ENCODE measurements around the gene PAXIP1. TPM values are rescaled to one million over a fixed set of nuclear protein-coding genes. Genes with fewer than 3 reads are reported as not detected.

Gene PAXIP1
- total and polyA plus RNA-seq, 5 donors = 5.3 to 7.8 (median 7.4) TPM

GRCh38 chr7:154990964-154991540 is 11.9 kb downstream of the PAXIP1 start:
- DNase-seq (no peak), ATAC-seq (no peak)
- 84% methylated on average over 3 of the region's 3 CpGs for WGBS
- Histone ChIP-seq H3K9me3 (ENCODE audit: control insufficient read depth, low read length) (no peaks in the 10 kb centered on the region), H3K27me3 (ENCODE audit: control insufficient read depth, insufficient read depth) (no peaks in the 10 kb centered on the region), H3K4me1 (ENCODE audit: control insufficient read depth, insufficient read depth, low read length) (no peaks in the 10 kb centered on the region), H3K27ac (ENCODE audit: low read length) (no peak overlapping the region), H3K4me3 (ENCODE audit: low read length) (no peak overlapping the region)
- intact Hi-C loops (cut with DNase I) = no loop called here

DNA sequence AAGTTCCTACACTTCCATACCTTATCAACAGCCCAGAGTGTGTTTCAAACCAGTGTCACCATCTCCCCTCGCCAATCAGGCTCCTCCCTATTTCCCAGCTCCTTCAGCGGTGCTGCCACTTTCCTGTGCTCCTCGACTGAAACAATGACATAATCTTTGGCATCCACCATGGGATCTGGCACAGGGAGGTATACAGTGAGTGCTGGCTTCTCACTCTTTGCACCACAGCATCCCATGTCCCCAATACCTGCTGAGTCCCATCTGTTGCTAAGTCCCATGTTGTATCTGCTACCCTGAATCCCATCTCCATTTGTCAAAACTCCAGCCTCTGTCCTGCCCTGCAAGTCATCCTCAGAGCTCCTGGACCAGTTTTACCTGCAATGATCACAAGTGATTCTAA is 15.4 kb downstream of the PAXIP1 start:
- ATAC-seq = no peak
- Histone ChIP-seq H3K27me3 (ENCODE audit: control insufficient read depth, insufficient read depth) (no peaks in the 10 kb centered on the region), H3K9me3 (ENCODE audit: control insufficient read depth, low read length) (no peaks in the 10 kb centered on the region), H3K4me3 (ENCODE audit: low read length) (no peak overlapping the region), H3K4me1 (ENCODE audit: control insufficient read depth, insufficient read depth, low read length) (no peaks in the 10 kb centered on the region), H3K27ac (ENCODE audit: low read length) (no peak overlapping the region)
- no peak for DNase-seq
- WGBS = 41% methylated on average over 3 of the region's 3 CpGs
- intact Hi-C loops (cut with DNase I) = no loop called here

DNA sequence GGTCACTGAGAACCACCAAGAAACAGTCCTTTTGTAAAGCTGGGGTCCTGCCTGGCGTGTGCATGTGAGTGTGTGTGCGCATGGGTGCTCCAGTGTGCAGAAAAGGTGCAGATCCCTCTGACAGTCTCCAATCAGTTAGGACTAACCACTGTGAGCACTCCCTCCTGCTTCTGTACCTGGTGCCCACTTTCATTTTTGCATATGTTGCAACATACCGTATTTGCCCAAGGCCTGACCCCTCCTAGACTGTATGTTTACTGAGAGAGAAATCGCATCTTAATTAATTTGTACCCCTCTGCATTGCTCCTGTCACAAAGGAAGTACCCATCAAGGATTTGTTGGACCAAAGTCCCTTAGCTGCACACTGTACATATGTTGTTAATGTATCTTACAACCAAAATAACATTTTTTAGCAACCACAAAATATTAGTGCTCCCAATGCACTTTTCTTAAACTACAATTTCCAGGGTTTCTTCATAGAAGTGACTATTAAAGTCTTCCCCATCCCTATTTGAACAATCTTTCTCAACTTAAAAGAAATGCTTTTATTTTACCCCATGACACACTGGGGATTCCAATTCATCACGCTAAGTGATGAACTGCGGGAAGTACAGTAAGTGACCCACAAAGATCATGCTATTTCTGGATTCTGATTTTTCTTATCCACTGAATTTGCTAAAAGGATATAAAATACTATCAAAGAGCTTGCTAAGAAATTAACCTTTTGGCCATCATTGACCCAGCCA is 16.6 kb downstream of the PAXIP1 start:
- no peaks in the 10 kb centered on the region for H3K9me3 ChIP-seq (ENCODE audit: control insufficient read depth, low read length)
- WGBS = 97% methylated on average over 6 of the region's 6 CpGs
- H3K4me1 ChIP-seq (ENCODE audit: control insufficient read depth, insufficient read depth, low read length) = no peaks in the 10 kb centered on the region
- DNase-seq = no peak
- no peak overlapping the region for H3K27ac ChIP-seq (ENCODE audit: low read length)
- intact Hi-C loops (cut with DNase I) = no loop called here
- no peak overlapping the region for H3K4me3 ChIP-seq (ENCODE audit: low read length)
- ATAC-seq = no peak
- H3K27me3 ChIP-seq (ENCODE audit: control insufficient read depth, insufficient read depth) = no peaks in the 10 kb centered on the region

DNA sequence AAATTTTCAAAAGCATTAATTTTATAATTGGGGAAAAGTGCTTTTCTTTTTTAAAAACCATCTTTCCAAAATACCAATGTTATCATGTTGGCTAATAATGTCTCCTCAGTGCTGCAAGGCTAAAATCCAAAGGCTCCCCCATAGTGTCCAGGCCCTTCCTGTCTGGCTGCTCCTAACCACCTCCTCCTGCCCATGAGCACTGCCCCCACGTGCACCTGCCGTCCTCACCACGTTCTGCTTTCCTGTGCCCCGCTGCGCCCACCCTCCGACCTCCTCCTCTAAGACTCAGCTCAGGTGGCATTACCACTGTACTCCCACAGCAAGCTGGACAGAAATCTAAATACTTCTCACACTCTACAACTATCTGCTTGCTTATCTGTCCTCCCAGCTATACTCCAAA is 17.7 kb downstream of the PAXIP1 start:
- Histone ChIP-seq H3K4me3 (ENCODE audit: low read length) (no peak overlapping the region), H3K27me3 (ENCODE audit: control insufficient read depth, insufficient read depth) (no peaks in the 10 kb centered on the region), H3K4me1 (ENCODE audit: control insufficient read depth, insufficient read depth, low read length) (no peaks in the 10 kb centered on the region), H3K9me3 (ENCODE audit: control insufficient read depth, low read length) (no peaks in the 10 kb centered on the region), H3K27ac (ENCODE audit: low read length) (no peak overlapping the region)
- DNase-seq (no peak), ATAC-seq (no peak)
- intact Hi-C loops (cut with DNase I) = no loop called here
- WGBS = 66% methylated on average over 6 of the region's 6 CpGs

DNA sequence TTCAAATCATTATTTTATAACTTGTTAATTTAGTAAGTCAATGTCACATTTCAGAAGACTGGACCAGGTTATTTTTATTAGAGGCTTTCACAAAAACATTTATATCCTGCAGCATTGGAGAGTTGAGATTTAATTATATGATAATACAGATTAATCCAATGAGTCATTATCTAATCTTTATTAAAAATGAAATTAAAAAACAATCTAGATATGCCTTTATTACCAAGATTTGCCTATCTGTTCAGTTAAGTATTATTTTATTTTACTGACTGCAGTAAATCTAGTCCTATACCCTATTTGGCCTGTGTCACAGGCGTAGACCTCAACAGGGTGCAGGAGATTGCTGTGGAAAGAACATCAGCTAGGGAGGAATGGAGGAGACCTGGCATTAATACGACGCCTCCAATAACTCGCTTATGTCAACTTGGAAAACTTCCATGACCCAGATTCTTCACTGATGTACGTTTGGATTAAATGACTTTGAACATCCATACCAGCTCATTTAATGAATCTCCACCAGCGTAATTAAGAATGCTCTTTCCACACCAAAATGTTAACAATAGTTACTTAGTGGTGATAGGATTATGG is 18.2 kb downstream of the PAXIP1 start:
- intact Hi-C loops (cut with DNase I) = no loop called here
- DNase-seq = no peak
- no peak for ATAC-seq
- Histone ChIP-seq H3K4me1 (ENCODE audit: control insufficient read depth, insufficient read depth, low read length) (no peaks in the 10 kb centered on the region), H3K4me3 (ENCODE audit: low read length) (no peak overlapping the region), H3K27ac (ENCODE audit: low read length) (no peak overlapping the region), H3K9me3 (ENCODE audit: control insufficient read depth, low read length) (no peaks in the 10 kb centered on the region), H3K27me3 (ENCODE audit: control insufficient read depth, insufficient read depth) (no peaks in the 10 kb centered on the region)
- WGBS = 52% methylated on average over 6 of the region's 6 CpGs

GRCh38 chr7:154978017-154978416 is 24.9 kb downstream of the PAXIP1 start:
- DNase-seq (no peak), ATAC-seq (no peak)
- 86% methylated on average over 3 of the region's 3 CpGs for WGBS
- intact Hi-C loops (cut with DNase I) = no loop called here
- no peaks in the 10 kb centered on the region for H3K9me3 ChIP-seq (ENCODE audit: control insufficient read depth, low read length)
- H3K4me3 ChIP-seq (ENCODE audit: low read length) = no peak overlapping the region
- no peaks in the 10 kb centered on the region for H3K4me1 ChIP-seq (ENCODE audit: control insufficient read depth, insufficient read depth, low read length)
- no peaks in the 10 kb centered on the region for H3K27me3 ChIP-seq (ENCODE audit: control insufficient read depth, insufficient read depth)
- H3K27ac ChIP-seq (ENCODE audit: low read length) = no peak overlapping the region

GRCh38 chr7:154977250-154977649 is 25.7 kb downstream of the PAXIP1 start:
- DNase-seq (no peak), ATAC-seq (no peak)
- Histone ChIP-seq H3K9me3 (ENCODE audit: control insufficient read depth, low read length) (no peaks in the 10 kb centered on the region), H3K4me1 (ENCODE audit: control insufficient read depth, insufficient read depth, low read length) (no peaks in the 10 kb centered on the region), H3K27ac (ENCODE audit: low read length) (no peak overlapping the region), H3K4me3 (ENCODE audit: low read length) (no peak overlapping the region), H3K27me3 (ENCODE audit: control insufficient read depth, insufficient read depth) (no peaks in the 10 kb centered on the region)
- WGBS = 93% methylated on average over 6 of the region's 6 CpGs
- intact Hi-C loops (cut with DNase I) = no loop called here

- no peaks in the 10 kb centered on the region for H3K4me1 ChIP-seq (ENCODE audit: control insufficient read depth, insufficient read depth, low read length)
- H3K27me3 ChIP-seq (ENCODE audit: control insufficient read depth, insufficient read depth) = no peaks in the 10 kb centered on the region
- WGBS = 96% methylated on average over 4 of the region's 4 CpGs
- H3K4me3 ChIP-seq (ENCODE audit: low read length) = no peak overlapping the region
- intact Hi-C loops (cut with DNase I) = no loop called here
- DNase-seq = no peak
- no peaks in the 10 kb centered on the region for H3K9me3 ChIP-seq (ENCODE audit: control insufficient read depth, low read length)
- no peak for ATAC-seq
- no peak overlapping the region for H3K27ac ChIP-seq (ENCODE audit: low read length)
These were observed 26.1 kb downstream of the PAXIP1 start for GRCh38 chr7:154976844-154977243.

DNA sequence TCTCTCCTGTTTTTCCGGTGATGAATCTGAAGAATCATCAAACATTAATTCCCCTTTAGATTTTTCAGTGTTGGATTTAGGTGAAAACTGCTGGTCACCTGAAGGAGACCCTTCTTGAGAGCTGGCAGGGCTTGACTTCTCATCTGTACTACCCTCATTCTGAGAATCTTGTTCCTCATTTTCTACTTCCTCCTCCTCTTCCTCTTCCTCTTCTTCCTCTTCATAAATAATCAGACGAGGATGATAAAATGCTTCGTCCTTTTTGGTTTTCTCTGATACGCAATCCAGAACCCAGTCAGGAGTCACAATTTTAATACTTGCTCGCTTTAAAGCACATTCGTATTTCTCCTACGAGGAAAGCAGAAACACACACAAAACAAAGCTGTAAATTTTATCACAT is 26.9 kb downstream of the PAXIP1 start:
- no peaks in the 10 kb centered on the region for H3K9me3 ChIP-seq (ENCODE audit: control insufficient read depth, low read length)
- DNase-seq = no peak
- H3K4me3 ChIP-seq (ENCODE audit: low read length) = no peak overlapping the region
- H3K4me1 ChIP-seq (ENCODE audit: control insufficient read depth, insufficient read depth, low read length) = no peaks in the 10 kb centered on the region
- WGBS = 84% methylated on average over 7 of the region's 7 CpGs
- ATAC-seq = no peak
- H3K27ac ChIP-seq (ENCODE audit: low read length) = no peak overlapping the region
- no peaks in the 10 kb centered on the region for H3K27me3 ChIP-seq (ENCODE audit: control insufficient read depth, insufficient read depth)
- intact Hi-C loops (cut with DNase I) = no loop called here

GRCh38 chr7:154973381-154973780 is 29.5 kb downstream of the PAXIP1 start:
- ATAC-seq (no peak), DNase-seq (no peak)
- H3K9me3 ChIP-seq (ENCODE audit: control insufficient read depth, low read length) = no peaks in the 10 kb centered on the region
- intact Hi-C loops (cut with DNase I) = no loop called here
- no peaks in the 10 kb centered on the region for H3K27me3 ChIP-seq (ENCODE audit: control insufficient read depth, insufficient read depth)
- WGBS = 71% methylated on average over 7 of the region's 7 CpGs
- H3K27ac ChIP-seq (ENCODE audit: low read length) = no peak overlapping the region
- no peak overlapping the region for H3K4me3 ChIP-seq (ENCODE audit: low read length)
- no peaks in the 10 kb centered on the region for H3K4me1 ChIP-seq (ENCODE audit: control insufficient read depth, insufficient read depth, low read length)

GRCh38 chr7:154968336-154969001 is 34.5 kb downstream of the PAXIP1 start:
- Histone ChIP-seq H3K4me1 (ENCODE audit: control insufficient read depth, insufficient read depth, low read length) (no peaks in the 10 kb centered on the region), H3K9me3 (ENCODE audit: control insufficient read depth, low read length) (no peaks in the 10 kb centered on the region), H3K27me3 (ENCODE audit: control insufficient read depth, insufficient read depth) (no peaks in the 10 kb centered on the region), H3K27ac (ENCODE audit: low read length) (no peak overlapping the region), H3K4me3 (ENCODE audit: low read length) (no peak overlapping the region)
- DNase-seq = peak in 1 of 3 donors; percentile 37
- ATAC-seq = no peak
- intact Hi-C loops (cut with DNase I) = no loop called here
- 87% methylated on average over 11 of the region's 11 CpGs for WGBS

Data from right cardiac atrium (tissue), 5 donors.